Endothelial cell of umbilical vein (primary cell): Measurements from ENCODE around the gene KCTD10. TPM values are rescaled to one million over a fixed set of nuclear protein-coding genes. Genes with fewer than 3 reads are reported as not detected.
"Not testable (repeated sequence)": the region's sequence is repeated elsewhere in the genome, so short reads cannot be mapped to it uniquely, and the experiment has no call there.

Experiments used
- BruUV-seq: library from RNA; stranded (reverse); fragments of 400-500 nt; replicated peaks from 2 replicates; lab custom pipeline; 2021; lab: Mats Ljungman, UMichigan
- CTCF ChIA-PET: fragments of 300-600, 350-600 bp; sonication (Branson Sonifier 250); formaldehyde crosslinking; loops from one replicate; lab custom pipeline; 2021; ENCODE audit warnings: antibody characterized with exemption, inconsistent platforms; lab: Charles Lee
- POLR2A ChIA-PET: fragments of 300-600, 350-600 bp; sonication (Branson Sonifier 250); formaldehyde crosslinking; loops from one replicate; lab custom pipeline; 2021; ENCODE audit warnings: antibody characterized with exemption, inconsistent platforms; lab: Charles Lee
- DNase-seq: peaks from one replicate; pipeline ENCODE4 v3.0.0-alpha.2; 2011; ENCODE audit warnings: low read depth, low spot score
- FAIRE-seq: peaks from 2 replicates; lab custom pipeline; 2011; peaks lifted over from hg19 to GRCh38; lab: Jason Lieb, UNC
- H2AFZ ChIP-seq: 2 replicates; pipeline ENCODE4 v1.6.0; 2012; ENCODE audit warnings: low read depth, low read length, control low read depth, inconsistent platforms
- H3K27ac ChIP-seq: 2 replicates; pipeline ENCODE4 v1.5.1; 2011; ENCODE audit warnings: low read depth, mild to moderate bottlenecking, control low read depth, low read length, moderate library complexity; ENCODE audit not compliant: insufficient read depth
- H3K27me3 ChIP-seq, 2 experiments: 2 replicates each; pipeline versions ENCODE4 v1.6.0 to v1.6.1; 2011; ENCODE audit warnings: low read length in 2 of 2, mixed read lengths in 1 of 2; ENCODE audit not compliant: control insufficient read depth in 2 of 2, insufficient read depth in 2 of 2
- H3K36me3 ChIP-seq, 2 experiments: 2 replicates in 1 of 2; 3 replicates in 1 of 2; pipeline ENCODE4 v1.5.1; 2011; ENCODE audit warnings: low read length in 2 of 2, mild to moderate bottlenecking in 1 of 2, moderate library complexity in 1 of 2; ENCODE audit not compliant: control insufficient read depth in 2 of 2, insufficient read depth in 2 of 2; ENCODE audit errors: extremely low read depth in 1 of 2
- H3K4me1 ChIP-seq: 3 replicates; pipeline ENCODE4 v1.5.1; 2011; ENCODE audit warnings: mild to moderate bottlenecking, low read length; ENCODE audit not compliant: control insufficient read depth, insufficient read depth; ENCODE audit errors: extremely low read depth
- H3K4me2 ChIP-seq: 2 replicates; pipeline ENCODE4 v1.6.1; 2011; ENCODE audit warnings: low read length, control low read depth, mixed read lengths; ENCODE audit not compliant: insufficient read depth
- H3K4me3 ChIP-seq, 3 experiments: fragments of 200-600 bp in 1 of 3; sonication (generic), shearing (Covaris generic) in 1 of 3; replicated peaks in 1 of 3; 2 replicates each; pipeline ENCODE4 v1.5.1; 2011 to 2016; ENCODE audit warnings: control low read depth in 3 of 3, low read length in 3 of 3, mild to moderate bottlenecking in 2 of 3, inconsistent platforms in 1 of 3, low read depth in 1 of 3, moderate library complexity in 1 of 3; ENCODE audit not compliant: insufficient read depth in 1 of 3
- H3K79me2 ChIP-seq: 2 replicates; pipeline ENCODE4 v1.6.0; 2012; ENCODE audit warnings: low read length, inconsistent platforms; ENCODE audit not compliant: control insufficient read depth, insufficient read depth
- H3K9ac ChIP-seq: replicated peaks from 2 replicates; pipeline ENCODE3; 2011; ENCODE audit warnings: low read length, control low read depth; ENCODE audit not compliant: insufficient read depth; ENCODE audit errors: extremely low read depth
- H3K9me1 ChIP-seq: replicated peaks from 3 replicates; pipeline ENCODE4 v1.6.0; 2011; ENCODE audit warnings: mild to moderate bottlenecking, low read length; ENCODE audit not compliant: control insufficient read depth, insufficient read depth; ENCODE audit errors: extremely low read depth
- H3K9me3 ChIP-seq: replicated peaks from 2 replicates; pipeline ENCODE4 v1.5.1; 2012; ENCODE audit warnings: low read length, inconsistent platforms; ENCODE audit not compliant: control insufficient read depth, insufficient read depth
- H4K20me1 ChIP-seq: replicated peaks from 2 replicates; pipeline ENCODE3; 2011; ENCODE audit warnings: mild to moderate bottlenecking, low read length; ENCODE audit not compliant: control insufficient read depth, insufficient read depth; ENCODE audit errors: extremely low read depth
- FOS ChIP-seq: IDR thresholded peaks from 2 replicates; pipeline ENCODE4 v1.6.1; 2011; ENCODE audit warnings: mild to moderate bottlenecking, low read length, moderate library complexity, borderline replicate concordance; ENCODE audit not compliant: insufficient read depth
- JUN ChIP-seq: IDR thresholded peaks from 2 replicates; pipeline ENCODE4 v1.6.1; 2011; ENCODE audit warnings: borderline replicate concordance, low read depth; ENCODE audit not compliant: insufficient read length, insufficient read depth
- POLR2AphosphoS5 ChIP-seq: IDR thresholded peaks from 2 replicates; pipeline ENCODE4 v1.6.1; 2012; ENCODE audit warnings: low read depth, mild to moderate bottlenecking, control low read depth, low read length, moderate library complexity; ENCODE audit not compliant: insufficient read depth
- dilution Hi-C: fragments of 300-500 bp; cut with MboI; formaldehyde crosslinking; loops from one replicate; pipeline ENCODE4 v1.15.0; 2019; ENCODE audit warnings: low sequenced_read_pairs; ENCODE audit not compliant: extremely low pct_ligation_motif_present
- intact Hi-C: fragments of 100-400 bp; cut with micrococcal nuclease; formaldehyde crosslinking; loops from one replicate; pipeline ENCODE4 v1.10.0; 2022
- polyA plus RNA-seq, 4 experiments: library from polyadenylated mRNA; depleted of rRNA in 3 of 4; stranded (reverse) in 3 of 4; unstranded in 1 of 4; fragments of >200 nt; gene quantifications; 2 replicates each; pipeline versions ENCODE4 v1.2.1 to v1.2.3, GENCODE V29; 2011 to 2012; ENCODE audit warnings: missing spikeins in 1 of 4
- total RNA-seq: library from RNA; stranded (reverse); gene quantifications from 2 replicates; pipeline ENCODE4 v1.2.3, GENCODE V29; 2021

The KCTD10 gene
- total and polyA plus RNA-seq, 2 donors (not counting 3 experiments of a cell fraction or from before 2014, with no cell fraction given) = 101 to 112 TPM

DNA sequence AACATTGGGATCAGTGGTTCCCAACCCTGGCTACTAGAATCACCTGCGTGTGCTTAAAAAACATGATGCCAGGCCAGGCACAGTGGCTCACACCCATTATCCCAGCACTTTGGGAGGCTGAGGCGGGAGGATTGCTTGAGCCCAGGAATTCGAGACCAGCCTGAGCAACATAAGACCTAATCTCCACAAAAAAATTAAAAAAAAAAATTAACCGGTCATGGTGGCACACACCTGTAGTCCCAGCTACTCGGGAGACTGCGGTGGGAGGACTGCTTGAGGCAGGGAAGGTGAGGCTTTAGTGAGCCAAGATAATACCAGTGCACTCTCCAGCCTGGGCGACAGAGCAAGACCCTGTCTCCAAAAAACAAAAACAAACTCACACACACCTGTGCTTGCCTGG lies 2.0 kb downstream of the KCTD10 start:
- Histone ChIP-seq H3K79me2 (peaks cover 87% of the 10 kb centered on the region), H3K27me3 (no peaks in the 10 kb centered on the region), H4K20me1 (peaks cover 3% of the 10 kb centered on the region), H3K36me3 (peaks cover under 1 to 3% of the 10 kb centered on the region in 2 experiments), H3K9me3 (no peaks in the 10 kb centered on the region), H3K4me3 (no peak overlapping the region), H3K4me1 (peaks cover 19% of the 10 kb centered on the region), H2AFZ (no peak overlapping the region), H3K4me2 (peak overlapping the region; percentile 87), H3K9ac (no peak overlapping the region), H3K9me1 (no peaks in the 10 kb centered on the region), H3K27ac (no peak overlapping the region)
- CTCF ChIA-PET = interaction anchor here (1.0 to 10.1 kb wide), 2 partner anchors 42 to 300 kb away, joined by 3 to 91 read pairs; no protein-coding TSS in a partner anchor
- TF ChIP-seq POLR2AphosphoS5 (no peak), JUN (no peak), FOS (no peak)
- dilution Hi-C loops (no loop called here), intact Hi-C loops (loop anchor here (5.0 kb wide), 1 partner anchor 97 kb away; the partner anchor contains the start of genes MMAB and MVK)
- no peak for FAIRE-seq
- DNase-seq = no peak
- no TSS peak for BruUV-seq
- POLR2A ChIA-PET = no interaction called here

- POLR2A ChIA-PET, H2AFZ ChIP-seq, H4K20me1 ChIP-seq, H3K27me3 ChIP-seq, H3K27ac ChIP-seq, BruUV-seq, DNase-seq, H3K9me1 ChIP-seq, H3K4me3 ChIP-seq, H3K9me3 ChIP-seq, FAIRE-seq, dilution Hi-C loops, H3K4me2 ChIP-seq, H3K9ac ChIP-seq, intact Hi-C loops: not testable (repeated sequence)
- Histone ChIP-seq H3K79me2 (peaks cover 91% of the 10 kb centered on the region), H3K4me1 (peaks cover 21% of the 10 kb centered on the region), H3K36me3 (peaks cover 2 to 11% of the 10 kb centered on the region in 2 experiments)
- CTCF ChIA-PET = interaction anchor here (0.7 to 10.1 kb wide), 5 partner anchors 7 to 46 kb away, joined by 3 to 91 read pairs (median 9); no protein-coding TSS in a partner anchor
Measured at GRCh38 chr12:109473526-109474270, 3.4 kb downstream of the KCTD10 start.
